GM12878 (cell line): Measurements from ENCODE around the gene COL4A2. TPM values are rescaled to one million over a fixed set of nuclear protein-coding genes. Genes with fewer than 3 reads are reported as not detected.

ENCODE experiments used
- ATAC-seq: fragments of 200-7000 bp; cut with Tn5 transposase; 3 replicates; pipeline ENCODE4 v1.9.1; 2020; ENCODE audit warnings: mild to moderate bottlenecking, moderate library complexity
- BruUV-seq: library from RNA; stranded (reverse); fragments of 400-500 nt; replicated peaks from 2 replicates; lab custom pipeline; 2021; lab: Mats Ljungman, UMichigan
- CTCF ChIA-PET: fragments of 300-600 bp; sonication (Branson Sonifier 250); formaldehyde crosslinking; extraction: SDS; loops from one replicate; lab custom pipeline; 2021; ENCODE audit warnings: inconsistent platforms; lab: Yijun Ruan, JAX
- POLR2A ChIA-PET: fragments of 350-600 bp; formaldehyde crosslinking; extraction: SDS; loops from one replicate; lab custom pipeline; 2021; ENCODE audit warnings: inconsistent platforms; lab: Charles Lee
- RAD21 ChIA-PET: fragments of 300-600 bp; sonication (Branson Sonifier 250); formaldehyde crosslinking; loops from one replicate; lab custom pipeline; 2023; ENCODE audit warnings: antibody characterized with exemption; ENCODE audit not compliant: unreplicated experiment; lab: Charles Lee
- SMC1A ChIA-PET: fragments of 300-600 bp; sonication (Branson Sonifier 250); formaldehyde crosslinking; loops from one replicate; lab custom pipeline; 2023; ENCODE audit not compliant: unreplicated experiment, uncharacterized antibody; lab: Charles Lee
- DNase-seq: peaks from one replicate; pipeline ENCODE4 v3.0.0-alpha.2; 2011; ENCODE audit warnings: low read depth, low spot score
- FAIRE-seq: peaks from 3 replicates; lab custom pipeline; 2011; peaks lifted over from hg19 to GRCh38; lab: Jason Lieb, UNC
- H2AFZ ChIP-seq: 2 replicates; pipeline ENCODE4 v1.6.0; 2011; ENCODE audit warnings: low read depth, low read length, control low read depth; ENCODE audit not compliant: control insufficient read depth
- H3K27ac ChIP-seq: 2 replicates; pipeline ENCODE4 v1.5.1; 2011; ENCODE audit warnings: control low read depth; ENCODE audit not compliant: control insufficient read depth, insufficient read depth
- H3K27me3 ChIP-seq, 2 experiments: replicated peaks in 1 of 2; 2 replicates each; pipeline versions ENCODE4 v1.6.0 to v1.6.1; 2011; ENCODE audit warnings: low read length in 1 of 2; ENCODE audit not compliant: control insufficient read depth in 2 of 2, insufficient read depth in 2 of 2
- H3K36me3 ChIP-seq, 2 experiments: 2 replicates each; pipeline ENCODE4 v1.5.1; 2011; ENCODE audit warnings: low read length in 1 of 2; ENCODE audit not compliant: control insufficient read depth in 2 of 2, insufficient read depth in 2 of 2
- H3K4me1 ChIP-seq: 2 replicates; pipeline ENCODE4 v1.6.1; 2011; ENCODE audit warnings: mild to moderate bottlenecking, low read length, moderate library complexity, mixed read lengths; ENCODE audit not compliant: control insufficient read depth, insufficient read depth
- H3K4me2 ChIP-seq: 2 replicates; pipeline ENCODE4 v1.6.0; 2011; ENCODE audit warnings: control low read depth; ENCODE audit not compliant: control insufficient read depth, insufficient read depth
- H3K4me3 ChIP-seq: fragments of 200-600 bp; sonication (generic); 2 replicates; pipeline ENCODE4 v1.5.1; 2016
- H3K79me2 ChIP-seq: 2 replicates; pipeline ENCODE4 v1.6.0; 2011; ENCODE audit warnings: low read length; ENCODE audit not compliant: control insufficient read depth, insufficient read depth
- H3K9ac ChIP-seq: 2 replicates; pipeline ENCODE4 v1.8.0; 2011; ENCODE audit warnings: low read length, control low read depth, mixed read lengths; ENCODE audit not compliant: control insufficient read depth, insufficient read depth
- H3K9me3 ChIP-seq: replicated peaks from 3 replicates; pipeline ENCODE4 v1.5.1; 2011; ENCODE audit warnings: mild to moderate bottlenecking, low read length; ENCODE audit not compliant: control insufficient read depth, insufficient read depth
- H4K20me1 ChIP-seq: 2 replicates; pipeline ENCODE4 v1.6.0; 2011; ENCODE audit not compliant: control insufficient read depth, insufficient read depth
- HSF1 ChIP-seq: fragments of 150-350 bp; IDR thresholded peaks from 2 replicates; pipeline ENCODE4 v1.6.1; 2014; ENCODE audit warnings: mild to moderate bottlenecking, low read depth, low read length
- ZNF592 ChIP-seq: fragments of 450-650 bp; IDR thresholded peaks from 2 replicates; pipeline ENCODE4 v1.6.1; 2017; ENCODE audit warnings: mild to moderate bottlenecking, moderate library complexity
- whole genome bisulfite sequencing: methylation state at CpG from one replicate; pipeline ENCODE4 v1.1.6; 2016; ENCODE audit warnings: low lambda C conversion rate; ENCODE audit not compliant: insufficient replicate concordance, insufficient coverage; ENCODE audit errors: missing lambda C conversion rate; 5-methylcytosine and 5-hydroxymethylcytosine counted together
- in situ Hi-C: fragments of 300-500 bp; cut with MboI; formaldehyde crosslinking; loops from 9 replicates; pipeline ENCODE4 v1.14.3; 2018; ENCODE audit warnings: mixed read lengths
- intact Hi-C: fragments of 100-400 bp; cut with micrococcal nuclease; formaldehyde crosslinking; loops from one replicate; pipeline ENCODE4 v1.14.2; 2022; ENCODE audit not compliant: unreplicated experiment
- polyA plus RNA-seq, 11 experiments: library from polyadenylated mRNA; depleted of rRNA in 4 of 11; unstranded in 6 of 11; stranded (reverse) in 5 of 11; fragments of >200 nt; fragmentation: Nextera tagmentation in 4 of 11; fragmentation: Illumina TruSeq in 1 of 11; extraction: Ambion mirVana in 4 of 11; extraction: Trizol in 1 of 11; gene quantifications; 1 replicate in 1 of 11; 2 replicates in 10 of 11; pipeline versions ENCODE4 v1.2.1 to v1.2.3, GENCODE V29; 2011 to 2016; ENCODE audit warnings: inconsistent platforms in 2 of 11, missing spikeins in 2 of 11, low read depth in 1 of 11
- total RNA-seq, 4 experiments: library from RNA; depleted of rRNA in 3 of 4; stranded (reverse); fragments of >200 nt in 3 of 4; fragmentation: Illumina TruSeq in 1 of 4; extraction: Trizol in 1 of 4; gene quantifications; 2 replicates each; pipeline versions ENCODE4 v1.2.1 to v1.2.3, GENCODE V29; 2013 to 2021

COL4A2 gene
- total and polyA plus RNA-seq, 10 of the 15 experiments (the other 5 are each of a cell fraction or from before 2014, with no cell fraction given), result 0.16 to 1.6 (median 0.62) TPM; not detected in 3

- Histone ChIP-seq H3K27ac (no peak overlapping the region), H4K20me1 (no peaks in the 10 kb centered on the region), H3K9ac (no peak overlapping the region), H3K4me2 (no peak overlapping the region), H3K79me2 (no peaks in the 10 kb centered on the region), H3K4me3 (no peak overlapping the region), H3K27me3 (no peaks in the 10 kb centered on the region), H2AFZ (no peak overlapping the region), H3K9me3 (no peaks in the 10 kb centered on the region), H3K36me3 (no peaks in the 10 kb centered on the region), H3K4me1 (peaks cover 4% of the 10 kb centered on the region)
- RAD21 ChIA-PET, result interaction anchor here (1.0 to 3.6 kb wide), 4 partner anchors 16 to 188 kb away, joined by 3 to 20 read pairs (median 10); no protein-coding TSS in a partner anchor
- in situ Hi-C loops, result loop anchor here (25.0 kb wide), 1 partner anchor 1447 kb away; no protein-coding TSS in a partner anchor
- 14% methylated on average over 13 of the region's 13 CpGs for WGBS
- intact Hi-C loops, result no loop called here
- no peak for DNase-seq
- no TSS peak for BruUV-seq
- POLR2A ChIA-PET, result interaction anchor here (1.1 kb wide), 2 partner anchors 34 to 38 kb away, joined by 3 to 5 read pairs; no protein-coding TSS in a partner anchor
- no peak for ATAC-seq
- CTCF ChIA-PET, result interaction anchor here (0.9 to 3.6 kb wide), 13 partner anchors 9 to 188 kb away, joined by 3 to 80 read pairs (median 5); no protein-coding TSS in a partner anchor
- no peak for FAIRE-seq
- no peak for TF ChIP-seq ZNF592
- no peak for TF ChIP-seq HSF1
- SMC1A ChIA-PET, result interaction anchor here (0.9 to 4.3 kb wide), 8 partner anchors 8 to 186 kb away, joined by 3 to 43 read pairs (median 10); no protein-coding TSS in a partner anchor
These were observed 102.5 kb downstream of the COL4A2 start for GRCh38 chr13:110409581-110409992.
